ENCODE measurements around the gene MRPL32.

MRPL32 gene

DNA sequence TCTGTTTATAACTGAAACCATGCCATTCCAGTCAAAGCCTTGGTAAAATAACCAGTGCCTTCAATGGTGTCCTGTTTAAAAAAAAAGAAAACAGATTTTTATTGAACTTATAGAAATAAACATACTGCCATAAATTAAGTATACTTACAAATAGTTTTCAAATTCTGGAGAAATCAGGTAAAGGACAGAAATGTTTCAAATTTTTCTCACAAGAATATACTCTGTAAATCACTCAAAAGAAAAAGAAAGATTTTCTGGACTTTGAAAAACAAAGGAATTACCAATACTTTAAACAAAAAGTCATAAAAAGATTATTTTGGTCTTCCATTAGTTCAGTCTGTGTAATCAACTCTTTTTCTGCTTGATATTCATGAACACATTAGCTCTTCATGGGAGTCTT lies 23.9 kb downstream of the MRPL32 start:
- TF ChIP-seq, protein P1, sequence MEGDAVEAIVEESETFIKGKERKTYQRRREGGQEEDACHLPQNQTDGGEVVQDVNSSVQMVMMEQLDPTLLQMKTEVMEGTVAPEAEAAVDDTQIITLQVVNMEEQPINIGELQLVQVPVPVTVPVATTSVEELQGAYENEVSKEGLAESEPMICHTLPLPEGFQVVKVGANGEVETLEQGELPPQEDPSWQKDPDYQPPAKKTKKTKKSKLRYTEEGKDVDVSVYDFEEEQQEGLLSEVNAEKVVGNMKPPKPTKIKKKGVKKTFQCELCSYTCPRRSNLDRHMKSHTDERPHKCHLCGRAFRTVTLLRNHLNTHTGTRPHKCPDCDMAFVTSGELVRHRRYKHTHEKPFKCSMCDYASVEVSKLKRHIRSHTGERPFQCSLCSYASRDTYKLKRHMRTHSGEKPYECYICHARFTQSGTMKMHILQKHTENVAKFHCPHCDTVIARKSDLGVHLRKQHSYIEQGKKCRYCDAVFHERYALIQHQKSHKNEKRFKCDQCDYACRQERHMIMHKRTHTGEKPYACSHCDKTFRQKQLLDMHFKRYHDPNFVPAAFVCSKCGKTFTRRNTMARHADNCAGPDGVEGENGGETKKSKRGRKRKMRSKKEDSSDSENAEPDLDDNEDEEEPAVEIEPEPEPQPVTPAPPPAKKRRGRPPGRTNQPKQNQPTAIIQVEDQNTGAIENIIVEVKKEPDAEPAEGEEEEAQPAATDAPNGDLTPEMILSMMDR (IDR thresholded peaks at IDR 0.05; ENCODE audit: borderline replicate concordance, control extremely low read depth, extremely low read depth, insufficient read depth, missing control alignments) = no peak
- DNase-seq (ENCODE audit: low spot score) = no peak
- in situ Hi-C loops (cut with MboI; ENCODE audit: low sequenced_read_pairs, unreplicated experiment) = no loop called here

- no peak for DNase-seq (ENCODE audit: low spot score)
- TF ChIP-seq, protein P1 (IDR thresholded peaks at IDR 0.05; ENCODE audit: borderline replicate concordance, control extremely low read depth, extremely low read depth, insufficient read depth, missing control alignments) = no peak
- in situ Hi-C loops (cut with MboI; ENCODE audit: low sequenced_read_pairs, unreplicated experiment) = no loop called here
Observed at GRCh38 chr7:42959549-42959948, 27.4 kb downstream of the MRPL32 start.

DNA sequence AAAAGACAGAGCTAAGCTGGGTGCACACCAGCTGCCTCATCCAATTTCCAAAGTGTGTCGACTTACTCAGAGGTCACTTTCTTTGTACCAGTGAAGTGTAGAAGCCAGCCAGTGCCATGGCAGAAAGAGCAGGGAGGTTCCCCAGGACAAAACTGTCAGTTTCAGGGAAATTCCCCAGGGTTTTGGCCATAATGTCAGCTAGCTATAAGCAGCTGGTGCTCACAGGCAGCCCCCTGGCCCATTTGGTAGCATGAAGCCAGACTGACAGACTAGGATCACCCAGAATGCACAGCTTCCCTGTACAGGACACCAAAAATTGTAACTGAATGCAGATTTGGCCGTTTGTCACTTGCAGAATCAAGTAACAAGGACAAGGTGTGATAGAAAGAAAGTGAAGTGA lies 28.6 kb downstream of the MRPL32 start:
- DNase-seq (ENCODE audit: low spot score) = no peak
- TF ChIP-seq, protein P1 (IDR thresholded peaks at IDR 0.05; ENCODE audit: borderline replicate concordance, control extremely low read depth, extremely low read depth, insufficient read depth, missing control alignments) = no peak
- in situ Hi-C loops (cut with MboI; ENCODE audit: low sequenced_read_pairs, unreplicated experiment) = no loop called here

DNA sequence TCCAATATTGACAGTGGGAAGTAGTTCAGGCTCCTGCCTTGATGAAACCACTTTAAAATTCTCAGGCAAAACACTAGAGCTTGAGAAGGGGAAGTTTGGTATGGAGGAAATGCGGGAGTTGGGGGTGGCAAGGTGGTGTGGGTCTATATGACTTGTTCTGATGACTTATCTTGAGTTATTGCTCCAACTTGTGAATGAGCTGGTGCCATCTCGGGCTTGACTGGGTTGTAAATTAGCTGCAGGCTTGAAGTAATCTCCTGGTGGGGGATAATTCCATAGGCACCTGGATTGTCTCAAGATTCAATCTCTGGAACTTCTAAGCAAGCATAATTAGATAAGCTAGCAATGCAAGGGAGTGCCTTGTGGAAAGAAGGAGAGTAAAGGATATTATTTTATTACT lies 29.0 kb downstream of the MRPL32 start:
- no peak for DNase-seq (ENCODE audit: low spot score)
- TF ChIP-seq, protein P1 (IDR thresholded peaks at IDR 0.05; ENCODE audit: borderline replicate concordance, control extremely low read depth, extremely low read depth, insufficient read depth, missing control alignments) = no peak
- in situ Hi-C loops (cut with MboI; ENCODE audit: low sequenced_read_pairs, unreplicated experiment) = no loop called here

DNA sequence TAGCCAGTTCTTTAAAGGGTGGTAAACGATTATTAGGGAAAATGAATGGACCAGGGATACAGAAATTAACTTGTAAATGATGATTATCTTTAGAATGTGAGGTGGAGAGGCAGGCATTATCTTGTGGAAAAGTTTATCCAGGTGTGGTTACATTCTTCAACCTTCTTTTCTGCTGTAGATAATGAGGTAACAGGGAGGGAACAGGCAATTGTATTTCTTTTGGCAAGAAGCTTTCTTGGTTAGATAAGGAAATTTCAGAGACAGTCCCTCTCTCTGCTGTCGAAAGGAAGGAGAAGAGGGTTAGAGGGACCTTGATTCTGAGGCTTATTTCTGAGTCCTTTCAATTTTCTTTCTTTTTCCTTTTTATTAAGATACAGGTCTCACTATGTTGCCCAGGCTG lies 32.1 kb downstream of the MRPL32 start:
- in situ Hi-C loops (cut with MboI; ENCODE audit: low sequenced_read_pairs, unreplicated experiment) = no loop called here

DNA sequence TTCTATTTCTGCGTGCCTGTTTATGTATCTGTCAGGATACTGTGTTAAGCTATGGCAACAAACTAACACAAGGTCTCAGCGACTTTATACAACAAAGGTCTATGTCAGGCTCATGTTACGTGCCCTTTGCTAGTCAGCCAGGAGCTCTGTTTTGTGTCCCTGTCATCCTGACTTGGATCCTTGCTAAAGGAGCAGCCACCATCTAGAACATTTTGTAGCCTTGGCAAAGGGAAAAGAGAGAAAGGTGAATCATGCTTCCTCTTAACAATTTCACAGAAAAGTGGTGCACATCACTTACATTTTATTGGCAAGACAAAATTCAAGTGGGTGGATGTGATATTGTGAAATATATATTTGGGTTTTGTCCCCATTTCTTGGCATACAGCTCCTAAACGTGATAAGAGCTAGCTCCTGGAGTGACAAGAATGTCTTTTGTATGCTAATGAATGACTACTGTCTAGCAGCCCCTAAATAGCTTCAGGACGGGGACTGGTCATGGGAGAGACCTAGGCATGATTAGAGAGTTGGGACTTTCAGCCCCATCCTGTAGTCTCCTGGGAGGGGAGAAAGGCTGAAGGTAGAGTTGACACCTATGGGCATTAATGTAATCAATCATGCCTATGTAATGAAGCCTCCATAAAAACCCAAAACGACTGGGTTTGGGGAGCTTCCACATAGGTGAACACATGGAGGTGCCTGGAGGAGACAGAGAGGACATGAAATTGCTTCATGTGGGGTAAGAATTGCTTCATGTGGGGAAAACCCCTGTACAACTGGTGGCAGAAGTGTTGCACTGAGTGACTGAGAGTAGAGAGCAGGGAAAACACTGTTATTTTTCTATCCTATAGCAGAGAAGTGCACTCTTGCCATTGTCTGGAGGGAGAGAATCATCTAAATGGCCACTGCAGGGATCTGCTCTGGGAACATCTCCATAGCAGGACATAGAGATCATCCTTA lies 33.0 kb downstream of the MRPL32 start:
- TF ChIP-seq, protein P1 (IDR thresholded peaks at IDR 0.05; ENCODE audit: borderline replicate concordance, control extremely low read depth, extremely low read depth, insufficient read depth, missing control alignments) = no peak
- no peak for DNase-seq (ENCODE audit: low spot score)
- in situ Hi-C loops (cut with MboI; ENCODE audit: low sequenced_read_pairs, unreplicated experiment) = no loop called here

More for the DNA sequence above, 32.1 kb downstream of the MRPL32 start:
- DNase-seq (ENCODE audit: low spot score) = no peak
- TF ChIP-seq, protein P1 (IDR thresholded peaks at IDR 0.05; ENCODE audit: borderline replicate concordance, control extremely low read depth, extremely low read depth, insufficient read depth, missing control alignments) = no peak
